Ishikawa (cell line): ENCODE results near the gene TRIM44.

Experiments used
- CEBPB ChIP-seq: IDR thresholded peaks from 2 replicates; pipeline ENCODE4 v1.6.1; 2012
- EP300 ChIP-seq: IDR thresholded peaks from 2 replicates; pipeline ENCODE4 v1.6.1; 2012; ENCODE audit warnings: borderline replicate concordance
- RAD21 ChIP-seq: IDR thresholded peaks from 2 replicates; pipeline ENCODE4 v1.6.1; 2012; ENCODE audit warnings: low read depth
- TAF1 ChIP-seq: IDR thresholded peaks from 2 replicates; pipeline ENCODE4 v1.6.1; 2012; ENCODE audit warnings: low read depth, mild to moderate bottlenecking
- TF ChIP-seq, protein P1 (sequence below): IDR thresholded peaks from 2 replicates; pipeline ENCODE4 v1.6.1; 2012
- TF ChIP-seq, protein P2 (sequence below): IDR thresholded peaks from 2 replicates; pipeline ENCODE4 v1.6.1; 2012; ENCODE audit warnings: low read depth, mild to moderate bottlenecking
- TF ChIP-seq, protein P3 (sequence below): IDR thresholded peaks from 2 replicates; pipeline ENCODE4 v1.6.1; 2012

DNA sequence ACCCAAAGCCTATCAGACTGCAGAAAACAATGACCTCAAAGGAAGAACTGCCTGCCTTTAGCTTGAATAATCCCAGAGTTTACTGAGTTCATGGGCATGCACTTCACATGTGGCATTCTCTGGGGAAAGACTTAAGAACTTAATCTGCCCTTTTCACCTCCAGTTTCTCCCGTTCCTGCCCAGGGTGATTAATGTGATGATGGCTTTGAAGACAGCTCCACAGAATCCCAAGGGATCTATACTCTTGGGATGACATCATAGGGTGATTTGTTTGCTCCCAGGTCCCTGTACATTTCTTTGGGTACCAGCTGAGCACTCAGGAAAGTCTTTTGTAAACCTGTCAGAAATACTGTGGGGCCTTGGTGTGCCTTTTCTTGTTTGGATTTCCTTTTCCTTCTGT lies 30.3 kb upstream of the TRIM44 start:
- TF ChIP-seq, protein P1, sequence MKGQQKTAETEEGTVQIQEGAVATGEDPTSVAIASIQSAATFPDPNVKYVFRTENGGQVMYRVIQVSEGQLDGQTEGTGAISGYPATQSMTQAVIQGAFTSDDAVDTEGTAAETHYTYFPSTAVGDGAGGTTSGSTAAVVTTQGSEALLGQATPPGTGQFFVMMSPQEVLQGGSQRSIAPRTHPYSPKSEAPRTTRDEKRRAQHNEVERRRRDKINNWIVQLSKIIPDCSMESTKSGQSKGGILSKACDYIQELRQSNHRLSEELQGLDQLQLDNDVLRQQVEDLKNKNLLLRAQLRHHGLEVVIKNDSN: no peak
- TF ChIP-seq, protein P2, sequence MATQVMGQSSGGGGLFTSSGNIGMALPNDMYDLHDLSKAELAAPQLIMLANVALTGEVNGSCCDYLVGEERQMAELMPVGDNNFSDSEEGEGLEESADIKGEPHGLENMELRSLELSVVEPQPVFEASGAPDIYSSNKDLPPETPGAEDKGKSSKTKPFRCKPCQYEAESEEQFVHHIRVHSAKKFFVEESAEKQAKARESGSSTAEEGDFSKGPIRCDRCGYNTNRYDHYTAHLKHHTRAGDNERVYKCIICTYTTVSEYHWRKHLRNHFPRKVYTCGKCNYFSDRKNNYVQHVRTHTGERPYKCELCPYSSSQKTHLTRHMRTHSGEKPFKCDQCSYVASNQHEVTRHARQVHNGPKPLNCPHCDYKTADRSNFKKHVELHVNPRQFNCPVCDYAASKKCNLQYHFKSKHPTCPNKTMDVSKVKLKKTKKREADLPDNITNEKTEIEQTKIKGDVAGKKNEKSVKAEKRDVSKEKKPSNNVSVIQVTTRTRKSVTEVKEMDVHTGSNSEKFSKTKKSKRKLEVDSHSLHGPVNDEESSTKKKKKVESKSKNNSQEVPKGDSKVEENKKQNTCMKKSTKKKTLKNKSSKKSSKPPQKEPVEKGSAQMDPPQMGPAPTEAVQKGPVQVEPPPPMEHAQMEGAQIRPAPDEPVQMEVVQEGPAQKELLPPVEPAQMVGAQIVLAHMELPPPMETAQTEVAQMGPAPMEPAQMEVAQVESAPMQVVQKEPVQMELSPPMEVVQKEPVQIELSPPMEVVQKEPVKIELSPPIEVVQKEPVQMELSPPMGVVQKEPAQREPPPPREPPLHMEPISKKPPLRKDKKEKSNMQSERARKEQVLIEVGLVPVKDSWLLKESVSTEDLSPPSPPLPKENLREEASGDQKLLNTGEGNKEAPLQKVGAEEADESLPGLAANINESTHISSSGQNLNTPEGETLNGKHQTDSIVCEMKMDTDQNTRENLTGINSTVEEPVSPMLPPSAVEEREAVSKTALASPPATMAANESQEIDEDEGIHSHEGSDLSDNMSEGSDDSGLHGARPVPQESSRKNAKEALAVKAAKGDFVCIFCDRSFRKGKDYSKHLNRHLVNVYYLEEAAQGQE: no peak
- TF ChIP-seq EP300 (no peak), RAD21 (no peak), CEBPB (no peak), TAF1 (no peak)
- TF ChIP-seq, protein P3, sequence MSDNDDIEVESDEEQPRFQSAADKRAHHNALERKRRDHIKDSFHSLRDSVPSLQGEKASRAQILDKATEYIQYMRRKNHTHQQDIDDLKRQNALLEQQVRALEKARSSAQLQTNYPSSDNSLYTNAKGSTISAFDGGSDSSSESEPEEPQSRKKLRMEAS: no peak
